ENCODE data around the gene EDRF1.

EDRF1 gene

GRCh38 chr10:125812128-125812750 lies 92.7 kb downstream of the EDRF1 start:
- FAIRE-seq (no peak), DNase-seq (ENCODE audit: insufficient read length, low spot score) (no peak)
- TF ChIP-seq SPI1 (IDR thresholded peaks at IDR 0.05; ENCODE audit: low read depth, low read length) (no peak), PAX5 (IDR thresholded peaks at IDR 0.05; ENCODE audit: insufficient read depth, low read length, severe bottlenecking) (no peak), POLR2AphosphoS5 (IDR thresholded peaks at IDR 0.05; ENCODE audit: low read depth, low read length) (no peak), POLR2A (IDR thresholded peaks at IDR 0.05; ENCODE audit: low read depth, low read length) (no peak), POU2F2 (IDR thresholded peaks at IDR 0.05; ENCODE audit: low read depth, low read length) (no peak), TAF1 (IDR thresholded peaks at IDR 0.05; ENCODE audit: low read depth, low read length) (no peak)
